Activated effector memory CD4-positive, alpha-beta T cell treated with anti-CD3 and anti-CD28 coated beads, Interleukin-2, amount 50 U/mL, for 16 hours (primary cell): Measurements from ENCODE around the gene ZNF37A.
"Not testable (repeated sequence)": the region's sequence is repeated elsewhere in the genome, so short reads cannot be mapped to it uniquely, and the experiment has no call there.

Experiments used
- DNase-seq: peaks from one replicate; pipeline ENCODE4 v3.0.0-alpha.2; 2020

The ZNF37A gene

GRCh38 chr10:38150891-38151463 is 56.8 kb downstream of the ZNF37A start:
- DNase-seq, result not testable (repeated sequence)

GRCh38 chr10:38156416-38157269 is 62.5 kb downstream of the ZNF37A start:
- no peak for DNase-seq

- DNase-seq, result no peak
These were observed 63.1 kb downstream of the ZNF37A start for GRCh38 chr10:38157270-38157685.

GRCh38 chr10:38159004-38159403 is 64.9 kb downstream of the ZNF37A start:
- DNase-seq, result no peak

- DNase-seq, result no peak
These were observed 69.5 kb downstream of the ZNF37A start for GRCh38 chr10:38163617-38164016.

GRCh38 chr10:38174336-38174735 is 80.2 kb downstream of the ZNF37A start:
- DNase-seq, result no peak

- no peak for DNase-seq
These were observed 90.3 kb downstream of the ZNF37A start for GRCh38 chr10:38184477-38184876.
